HepG2 (cell line): ENCODE data around the gene BRIP1. TPM values are rescaled to one million over a fixed set of nuclear protein-coding genes. Genes with fewer than 3 reads are reported as not detected.

ENCODE experiments used
- ATAC-seq: fragments of 200-7000 bp; cut with Tn5 transposase; 3 replicates; pipeline ENCODE4 v1.9.1; 2020; ENCODE audit warnings: mild to moderate bottlenecking, moderate library complexity
- BruUV-seq: library from RNA; stranded (reverse); fragments of 400-500 nt; replicated peaks from 2 replicates; lab custom pipeline; 2021; lab: Mats Ljungman, UMichigan
- CTCF ChIA-PET: fragments of 300-600 bp; formaldehyde crosslinking; extraction: SDS; loops from one replicate; lab custom pipeline; 2021; ENCODE audit warnings: low total read pairs, inconsistent platforms, low intra/inter-chr PET ratio; lab: Yijun Ruan, JAX
- POLR2A ChIA-PET: fragments of 350-600 bp; sonication (Branson Sonifier 250); formaldehyde crosslinking; loops from one replicate; lab custom pipeline; 2020; ENCODE audit warnings: antibody characterized with exemption, inconsistent platforms; lab: Yijun Ruan, JAX
- DNase-seq: peaks from one replicate; pipeline ENCODE4 v3.0.0-alpha.2; 2015; ENCODE audit warnings: low spot score
- FAIRE-seq: peaks from 3 replicates; lab custom pipeline; 2011; peaks lifted over from hg19 to GRCh38; lab: Jason Lieb, UNC
- H2AFZ ChIP-seq: one replicate; pipeline ENCODE4 v1.6.1; 2011; ENCODE audit warnings: low read length, inconsistent platforms
- H3K27ac ChIP-seq: fragments of 300-600 bp; 3 replicates; pipeline ENCODE4 v1.8.0; 2011; ENCODE audit warnings: mixed run types, mild to moderate bottlenecking, mixed read lengths, low read length, inconsistent platforms; ENCODE audit not compliant: insufficient read depth; ENCODE audit errors: extremely low read length
- H3K27me3 ChIP-seq, 2 experiments: fragments of 200-600 bp in 1 of 2; 2 replicates in 1 of 2; 3 replicates in 1 of 2; pipeline versions ENCODE4 v1.6.0 to v1.8.0; 2011; ENCODE audit warnings: low read length in 2 of 2, mild to moderate bottlenecking in 2 of 2, moderate library complexity in 2 of 2, inconsistent platforms in 1 of 2; ENCODE audit not compliant: insufficient read depth in 2 of 2, control insufficient read depth in 1 of 2
- H3K36me3 ChIP-seq, 2 experiments: fragments of 200-600 bp in 1 of 2; replicated peaks in 1 of 2; 2 replicates in 1 of 2; 3 replicates in 1 of 2; pipeline versions ENCODE4 v1.5.1 to v1.8.0; 2011; ENCODE audit warnings: low read length in 2 of 2, inconsistent platforms in 1 of 2; ENCODE audit not compliant: insufficient read depth in 2 of 2, control insufficient read depth in 1 of 2
- H3K4me1 ChIP-seq: 2 replicates; pipeline ENCODE4 v1.5.1; 2012; ENCODE audit warnings: low read length, inconsistent platforms; ENCODE audit not compliant: insufficient read depth
- H3K4me2 ChIP-seq: 2 replicates; pipeline ENCODE4 v1.6.0; 2011; ENCODE audit warnings: low read depth, low read length, inconsistent platforms
- H3K4me3 ChIP-seq, 3 experiments: fragments of 200-600 bp in 1 of 3; sonication (generic), shearing (Covaris generic) in 1 of 3; replicated peaks in 1 of 3; 2 replicates each; pipeline ENCODE4 v1.5.1; 2011 to 2016; ENCODE audit warnings: low read length in 3 of 3, inconsistent platforms in 2 of 3, low read depth in 2 of 3, mild to moderate bottlenecking in 2 of 3, control low read depth in 1 of 3, mixed read lengths in 1 of 3; ENCODE audit not compliant: insufficient read depth in 1 of 3
- H3K79me2 ChIP-seq: one replicate; pipeline ENCODE4 v1.6.1; 2011; ENCODE audit warnings: low read length, inconsistent platforms; ENCODE audit not compliant: insufficient read depth
- H3K9ac ChIP-seq: 2 replicates; pipeline ENCODE4 v1.6.0; 2011; ENCODE audit warnings: mild to moderate bottlenecking, low read depth, low read length, inconsistent platforms; ENCODE audit not compliant: insufficient read depth
- H3K9me3 ChIP-seq: 2 replicates; pipeline ENCODE4 v1.5.1; 2012; ENCODE audit warnings: mild to moderate bottlenecking, low read length
- H4K20me1 ChIP-seq: 2 replicates; pipeline ENCODE4 v1.6.0; 2011; ENCODE audit warnings: inconsistent platforms, mild to moderate bottlenecking, low read length, moderate library complexity; ENCODE audit not compliant: insufficient read depth
- ATF2 ChIP-seq: sonication (generic); formaldehyde crosslinking; IDR thresholded peaks from 2 replicates; pipeline ENCODE4 v1.4.0; 2020; ENCODE audit warnings: missing genetic modification reagents
- CEBPG ChIP-seq: IDR thresholded peaks from 2 replicates; pipeline ENCODE4 v1.6.1; 2016
- DPF2 ChIP-seq: sonication (generic); formaldehyde crosslinking; IDR thresholded peaks from 2 replicates; pipeline ENCODE4 v1.4.0; 2020; ENCODE audit warnings: mild to moderate bottlenecking, low read depth, missing genetic modification reagents, borderline replicate concordance
- FUBP1 ChIP-seq: sonication (generic); formaldehyde crosslinking; IDR thresholded peaks from 2 replicates; pipeline ENCODE4 v1.5.1; 2020; ENCODE audit warnings: missing genetic modification reagents, mild to moderate bottlenecking, borderline replicate concordance
- NR3C1 ChIP-seq: sonication (generic); formaldehyde crosslinking; IDR thresholded peaks from 2 replicates; pipeline ENCODE4 v1.4.0; 2020; ENCODE audit warnings: missing genetic modification reagents
- RARG ChIP-seq: sonication (generic); formaldehyde crosslinking; IDR thresholded peaks from 2 replicates; pipeline ENCODE4 v1.4.0; 2020; ENCODE audit warnings: low read depth, mild to moderate bottlenecking, missing genetic modification reagents
- TAF15 ChIP-seq: fragments of 200-400 bp; formaldehyde crosslinking; IDR thresholded peaks from one replicate; pipeline ENCODE4 v1.6.1; 2018; ENCODE audit warnings: mild to moderate bottlenecking, low read depth, low read length; ENCODE audit not compliant: poor library complexity, severe bottlenecking
- ZBTB14 ChIP-seq: sonication (generic); formaldehyde crosslinking; IDR thresholded peaks from 2 replicates; pipeline ENCODE4 v1.4.0; 2020; ENCODE audit warnings: missing genetic modification reagents
- ZNF142 ChIP-seq: sonication (generic); formaldehyde crosslinking; IDR thresholded peaks from 2 replicates; pipeline ENCODE4 v1.4.0; 2020; ENCODE audit warnings: missing genetic modification reagents
- ZNF766 ChIP-seq: sonication (generic); formaldehyde crosslinking; IDR thresholded peaks from 2 replicates; pipeline ENCODE4 v1.5.0; 2020; ENCODE audit warnings: missing genetic modification reagents, borderline replicate concordance
- ZNF784 ChIP-seq: sonication (generic); formaldehyde crosslinking; IDR thresholded peaks from 2 replicates; pipeline ENCODE4 v1.5.1; 2020; ENCODE audit warnings: missing genetic modification reagents, mild to moderate bottlenecking, borderline replicate concordance
- WGBS: methylation state at CpG from one replicate; pipeline ENCODE4 v1.1.6; 2017; ENCODE audit warnings: low lambda C conversion rate; 5-methylcytosine and 5-hydroxymethylcytosine counted together
- in situ Hi-C: cut with HindIII; loops from 2 replicates; pipeline ENCODE4 v1.10.0; 2017; ENCODE audit warnings: low pct_unique_long_range_greater_than_20kb; ENCODE audit not compliant: extremely low pct_ligation_motif_present
- intact Hi-C: fragments of 100-400 bp; cut with micrococcal nuclease; formaldehyde crosslinking; loops from one replicate; pipeline ENCODE4 v1.10.0; 2022; ENCODE audit not compliant: unreplicated experiment
- polyA plus RNA-seq, 8 experiments: library from polyadenylated mRNA; depleted of rRNA in 3 of 8; stranded (reverse) in 7 of 8; unstranded in 1 of 8; fragments of >200 nt; fragmentation: Illumina TruSeq in 4 of 8; extraction: Trizol in 4 of 8; gene quantifications; 2 replicates each; pipeline versions ENCODE4 v1.2.1 to v1.2.3, GENCODE V29; 2011 to 2016; ENCODE audit warnings: low read depth in 4 of 8, missing spikeins in 1 of 8, mixed read lengths in 1 of 8; ENCODE audit not compliant: insufficient read depth in 1 of 8
- total RNA-seq, 5 experiments: library from RNA; depleted of rRNA; stranded (reverse); fragments of >200 nt; fragmentation: Illumina TruSeq; extraction: Trizol; gene quantifications; 2 replicates each; pipeline ENCODE4 v1.2.3, GENCODE V29; 2016; ENCODE audit warnings: low read depth in 1 of 5

BRIP1 gene
- total and polyA plus RNA-seq, 2 of the 13 experiments (the other 11 are each of a cell fraction or from before 2014, with no cell fraction given): 3.8 to 27.7 TPM

GRCh38 chr17:61702450-61702849 lies 160.9 kb downstream of the BRIP1 start:
- H3K27me3 ChIP-seq: no peaks in the 10 kb centered on the region
- H3K79me2 ChIP-seq: no peaks in the 10 kb centered on the region
- no peak overlapping the region for H3K27ac ChIP-seq
- FAIRE-seq (no peak), ATAC-seq (no peak), DNase-seq (no peak)
- H3K9me3 ChIP-seq: peaks cover 24% of the 10 kb centered on the region
- no peak overlapping the region for H3K4me3 ChIP-seq
- H3K4me2 ChIP-seq: no peak overlapping the region
- H3K36me3 ChIP-seq: no peaks in the 10 kb centered on the region; a peak in 1 of 5 replicates
- TF ChIP-seq NR3C1 (CRISPR knock-in tag) (no peak), ZNF766 (no peak), RARG (no peak), FUBP1 (CRISPR knock-in tag) (no peak), ZNF784 (no peak), ZBTB14 (no peak), DPF2 (CRISPR knock-in tag) (no peak), CEBPG (CRISPR knock-in tag) (no peak), ZNF142 (CRISPR knock-in tag) (no peak), ATF2 (CRISPR knock-in tag) (no peak), TAF15 (no peak)
- in situ Hi-C loops (no loop called here), intact Hi-C loops (no loop called here)
- no peaks in the 10 kb centered on the region for H4K20me1 ChIP-seq
- no peaks in the 10 kb centered on the region for H3K4me1 ChIP-seq
- 98% methylated on average over 3 of the region's 3 CpGs for WGBS
- no peak overlapping the region for H2AFZ ChIP-seq
- BruUV-seq: no TSS peak
- ChIA-PET CTCF (no interaction called here), POLR2A (no interaction called here)
- no peak overlapping the region for H3K9ac ChIP-seq
